Breast epithelium (tissue), 3 donors: ENCODE data around the gene LMBR1.

Source experiments
- CTCF ChIP-seq, 3 donors: fragments of 450-650 bp; IDR thresholded peaks; one replicate each; pipeline ENCODE4 v1.5.1; 2016 to 2017; ENCODE audit warnings: antibody characterized with exemption in 3 of 3, mild to moderate bottlenecking in 3 of 3, moderate library complexity in 3 of 3
- POLR2A ChIP-seq: fragments of 450-650 bp; IDR thresholded peaks from one replicate; pipeline ENCODE4 v1.6.1; 2016; ENCODE audit warnings: antibody characterized with exemption, mild to moderate bottlenecking, moderate library complexity
- POLR2AphosphoS5 ChIP-seq, 3 donors: sonication (generic); formaldehyde crosslinking; IDR thresholded peaks; one replicate each; pipeline ENCODE4 v1.6.1; 2017; ENCODE audit warnings: antibody characterized with exemption in 3 of 3

DNA sequence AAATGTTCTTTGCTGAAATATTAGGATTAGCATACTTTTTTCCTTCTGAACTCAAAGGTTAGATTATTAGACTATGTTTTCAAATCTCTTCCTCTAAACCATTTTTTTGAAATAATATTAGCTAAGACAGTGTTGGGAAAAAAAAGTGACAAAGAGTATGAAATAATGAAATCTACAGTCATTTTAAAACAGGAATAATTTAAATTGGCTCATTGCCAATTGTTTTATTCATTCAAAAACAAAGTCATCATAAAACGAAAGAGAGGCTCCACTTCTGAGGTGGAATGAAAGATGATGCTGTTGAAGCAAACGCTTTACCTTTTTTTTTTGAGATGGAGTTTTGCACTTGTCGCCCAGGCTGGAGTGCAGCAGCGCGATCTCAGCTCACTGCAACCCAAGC lies 201.2 kb downstream of the LMBR1 start:
- TF ChIP-seq CTCF (IDR thresholded peaks at IDR 0.05), result no peak
- no peak for TF ChIP-seq POLR2A
- no peak for TF ChIP-seq POLR2AphosphoS5 (IDR thresholded peaks at IDR 0.05)
